ENCODE data around the gene C17orf50. TPM values are rescaled to one million over a fixed set of nuclear protein-coding genes. Genes with fewer than 3 reads are reported as not detected.
A peak's percentile ranks its signal among the peaks of the same experiment; 100 is the strongest.

C17orf50 gene
- total RNA-seq, 2 experiments from 2014 or later, result not detected

DNA sequence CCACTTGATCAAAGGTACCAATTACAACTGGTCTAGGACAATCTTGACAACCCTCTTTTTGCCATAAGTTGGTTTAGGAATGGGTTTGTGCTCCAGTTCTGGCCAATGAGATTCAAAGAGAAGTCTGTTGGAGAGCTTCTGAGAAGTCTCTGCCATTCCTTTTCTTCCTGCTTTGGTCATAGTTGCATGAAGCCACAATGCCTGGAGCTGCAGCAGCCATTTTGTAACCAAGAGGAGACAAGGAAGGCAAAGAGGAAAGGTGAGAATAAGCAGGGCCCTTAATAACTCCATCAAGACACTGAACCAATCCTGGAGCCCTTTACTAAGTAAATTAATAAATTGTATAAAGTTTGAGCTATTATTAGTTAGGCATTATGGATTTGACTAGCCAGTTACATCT is 3.4 kb upstream of the C17orf50 start:
- CTCF ChIA-PET, result interaction anchor here (1.7 to 9.2 kb wide), 2 partner anchors 9 to 48 kb away, joined by 4 to 81 read pairs; no protein-coding TSS in a partner anchor
- H3K36me3 Mint-ChIP-seq (ENCODE audit: low read depth), result no peaks in the 10 kb centered on the region

DNA sequence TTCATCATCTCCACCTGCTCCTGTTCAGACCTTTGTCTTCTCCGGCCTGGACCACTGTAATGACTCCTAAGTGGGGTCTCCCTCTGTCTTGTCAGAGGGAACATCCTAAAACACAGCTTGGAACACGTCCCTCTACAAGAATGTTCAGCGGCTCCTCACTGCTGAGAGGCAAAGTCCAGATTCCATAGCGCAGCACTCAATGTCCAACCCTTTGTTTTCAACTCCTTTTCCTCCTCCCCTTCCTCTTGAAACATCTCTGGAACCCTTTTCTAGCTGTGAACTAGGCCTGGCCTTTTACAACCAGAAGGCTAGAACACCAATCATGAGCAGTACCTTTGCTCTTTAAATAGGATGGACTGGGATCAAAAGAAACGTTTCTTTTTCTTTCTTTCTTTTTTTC is 914 bp downstream of the C17orf50 start:
- Mint-ChIP-seq H3K9me3 (ENCODE audit: insufficient read depth) (no peaks in the 10 kb centered on the region), H3K4me3 (no peak overlapping the region), H3K4me1 (ENCODE audit: low read depth) (peaks cover 17% of the 10 kb centered on the region), H3K27me3 (ENCODE audit: low read depth) (no peaks in the 10 kb centered on the region), H3K27ac (no peak overlapping the region), H3K36me3 (ENCODE audit: low read depth) (no peaks in the 10 kb centered on the region)
- DNase-seq, result no peak
- no peak for ATAC-seq
- ChIA-PET POLR2A (no interaction called here), CTCF (interaction anchor here (9.2 to 11.6 kb wide), 2 partner anchors 13 to 47 kb away, joined by 81 to 415 read pairs; partner anchors contain the start of gene TAF15)

More for the DNA sequence above, 3.4 kb upstream of the C17orf50 start:
- DNase-seq (no peak), ATAC-seq (no peak)
- H3K4me3 Mint-ChIP-seq, result no peak overlapping the region
- no peaks in the 10 kb centered on the region for H3K9me3 Mint-ChIP-seq (ENCODE audit: insufficient read depth)
- H3K27ac Mint-ChIP-seq, result no peak overlapping the region
- no peaks in the 10 kb centered on the region for H3K27me3 Mint-ChIP-seq (ENCODE audit: low read depth)
- POLR2A ChIA-PET, result no interaction called here
- no peaks in the 10 kb centered on the region for H3K4me1 Mint-ChIP-seq (ENCODE audit: low read depth)

DNA sequence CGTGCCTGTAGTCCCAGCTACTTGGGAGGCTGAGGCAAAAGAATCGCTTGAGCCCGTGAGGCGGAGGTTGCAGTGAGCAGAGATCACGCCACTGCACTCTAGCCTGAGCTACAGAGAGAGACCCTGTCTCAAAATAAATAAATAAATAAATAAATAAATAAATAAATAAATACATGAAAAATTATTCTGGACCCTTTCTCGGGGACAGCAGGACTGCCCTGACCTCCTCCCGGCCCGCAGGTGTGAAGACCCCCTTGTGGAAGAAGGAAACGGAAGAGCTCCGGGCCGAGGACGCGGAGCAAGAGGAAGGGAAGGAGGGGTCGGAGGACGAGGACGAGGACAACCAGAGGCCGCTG is 3.1 kb downstream of the C17orf50 start:
- no peak for ATAC-seq
- H3K27ac Mint-ChIP-seq, result no peak overlapping the region
- no peaks in the 10 kb centered on the region for H3K27me3 Mint-ChIP-seq (ENCODE audit: low read depth)
- CTCF ChIA-PET, result interaction anchor here (0.8 to 11.6 kb wide), 74 partner anchors 8 to 674 kb away, joined by 3 to 415 read pairs (median 5); partner anchors contain the start of genes AP2B1, CCL5, MMP28 and NLE1
- H3K9me3 Mint-ChIP-seq (ENCODE audit: insufficient read depth), result no peaks in the 10 kb centered on the region
- POLR2A ChIA-PET, result interaction anchor here (0.5 to 3.6 kb wide), 5 partner anchors 25 to 158 kb away, joined by 3 to 34 read pairs (median 3); partner anchors contain the start of gene TAF15
- H3K4me3 Mint-ChIP-seq, result peak overlapping the region; percentile 83
- H3K36me3 Mint-ChIP-seq (ENCODE audit: low read depth), result no peaks in the 10 kb centered on the region
- peaks cover 17% of the 10 kb centered on the region for H3K4me1 Mint-ChIP-seq (ENCODE audit: low read depth)
- no peak for DNase-seq

DNA sequence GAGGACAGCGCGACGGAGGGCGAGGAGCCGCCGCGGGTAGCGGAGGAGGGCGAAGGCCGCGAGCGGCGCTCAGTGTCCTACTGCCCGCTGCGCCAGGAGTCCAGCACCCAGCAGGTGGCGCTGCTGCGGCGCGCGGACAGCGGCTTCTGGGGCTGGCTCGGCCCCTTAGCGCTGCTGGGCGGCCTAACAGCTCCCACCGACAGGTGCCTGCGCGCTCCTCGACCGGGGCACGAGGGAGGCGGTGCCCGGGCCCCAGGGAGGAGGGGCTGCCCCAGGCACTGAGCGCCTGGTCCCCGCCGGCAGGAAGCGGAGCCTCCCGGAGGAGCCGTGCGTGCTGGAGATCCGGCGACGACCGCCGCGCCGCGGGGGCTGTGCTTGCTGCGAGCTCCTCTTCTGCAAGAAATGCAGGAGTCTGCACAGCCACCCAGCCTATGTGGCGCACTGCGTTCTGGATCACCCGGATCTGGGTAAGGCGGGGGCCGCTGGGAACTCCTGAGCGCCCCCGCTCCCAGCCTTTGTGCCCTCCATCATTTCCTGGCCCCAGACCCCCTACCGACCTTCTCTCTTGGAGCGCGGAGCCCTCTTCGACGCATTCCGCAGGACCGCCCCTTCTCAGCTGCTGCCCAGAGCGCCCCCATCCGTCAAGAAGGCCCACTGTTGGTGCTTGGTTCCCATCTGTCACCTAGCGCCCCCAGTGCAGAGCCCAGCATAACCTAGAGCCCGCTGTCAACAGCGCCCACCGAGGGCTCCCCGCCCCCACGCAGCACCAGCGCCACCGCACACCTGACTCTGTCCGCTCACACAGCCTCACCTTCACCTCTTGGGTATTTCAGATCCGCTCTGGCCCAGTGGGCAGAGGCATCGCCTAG is 3.7 kb downstream of the C17orf50 start:
- H3K4me3 Mint-ChIP-seq, result peak overlapping the region; percentile 83
- DNase-seq (peak; percentile 90), ATAC-seq (peak; percentile 96)
- no peaks in the 10 kb centered on the region for H3K27me3 Mint-ChIP-seq (ENCODE audit: low read depth)
- H3K27ac Mint-ChIP-seq, result peak overlapping the region; percentile 86
- CTCF ChIA-PET, result interaction anchor here (0.8 to 11.6 kb wide), 75 partner anchors 9 to 674 kb away, joined by 3 to 415 read pairs (median 5); partner anchors contain the start of genes AP2B1, CCL5, MMP28 and NLE1
- H3K36me3 Mint-ChIP-seq (ENCODE audit: low read depth), result no peaks in the 10 kb centered on the region
- POLR2A ChIA-PET, result interaction anchor here (0.5 to 3.6 kb wide), 5 partner anchors 25 to 159 kb away, joined by 3 to 34 read pairs (median 3); partner anchors contain the start of gene TAF15
- peaks cover 17% of the 10 kb centered on the region for H3K4me1 Mint-ChIP-seq (ENCODE audit: low read depth)
- H3K9me3 Mint-ChIP-seq (ENCODE audit: insufficient read depth), result no peaks in the 10 kb centered on the region

DNA sequence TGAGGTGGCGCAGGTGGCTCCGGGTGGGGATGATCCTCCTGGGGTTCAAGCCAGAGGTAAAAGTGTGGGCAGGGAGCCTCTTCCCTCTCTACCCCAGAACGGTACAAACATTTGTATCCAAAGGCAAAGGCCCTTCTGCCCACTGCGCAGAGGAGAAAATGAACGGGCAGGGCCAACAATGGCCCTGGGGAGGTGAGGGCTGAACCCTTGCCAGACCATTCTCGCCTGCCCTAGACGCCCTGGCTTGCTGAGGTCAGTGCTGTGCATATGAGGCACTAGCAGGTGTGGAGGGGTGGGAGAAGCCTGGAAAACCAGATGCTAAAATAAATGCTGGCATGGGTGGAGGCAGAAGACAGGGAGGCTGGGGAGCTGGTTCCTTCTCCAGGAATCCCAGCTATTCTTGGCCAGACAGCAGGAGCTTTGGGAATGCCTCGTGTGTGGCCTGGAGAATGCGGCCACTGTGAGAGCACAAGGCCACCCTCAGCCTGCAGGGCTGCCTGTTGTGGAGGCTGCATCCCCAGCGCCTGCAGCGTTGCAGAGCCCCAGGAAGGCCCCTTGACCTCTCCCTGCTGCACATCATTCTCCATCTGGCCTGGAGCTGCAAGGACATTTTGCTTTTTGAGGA is 4.5 kb downstream of the C17orf50 start:
- no peak overlapping the region for H3K27ac Mint-ChIP-seq
- DNase-seq, result no peak
- ChIA-PET POLR2A (interaction anchor here (3.6 kb wide), 1 partner anchor 44 kb away, joined by 34 read pairs; the partner anchor contains the start of gene TAF15), CTCF (interaction anchor here (1.2 to 11.6 kb wide), 22 partner anchors 10 to 675 kb away, joined by 3 to 415 read pairs (median 12); partner anchors contain the start of genes MMP28, SLFN12L and TAF15)
- H3K4me1 Mint-ChIP-seq (ENCODE audit: low read depth), result peaks cover 17% of the 10 kb centered on the region
- peak overlapping the region; percentile 83 for H3K4me3 Mint-ChIP-seq
- no peaks in the 10 kb centered on the region for H3K9me3 Mint-ChIP-seq (ENCODE audit: insufficient read depth)
- H3K36me3 Mint-ChIP-seq (ENCODE audit: low read depth), result no peaks in the 10 kb centered on the region
- no peaks in the 10 kb centered on the region for H3K27me3 Mint-ChIP-seq (ENCODE audit: low read depth)
- no peak for ATAC-seq

DNA sequence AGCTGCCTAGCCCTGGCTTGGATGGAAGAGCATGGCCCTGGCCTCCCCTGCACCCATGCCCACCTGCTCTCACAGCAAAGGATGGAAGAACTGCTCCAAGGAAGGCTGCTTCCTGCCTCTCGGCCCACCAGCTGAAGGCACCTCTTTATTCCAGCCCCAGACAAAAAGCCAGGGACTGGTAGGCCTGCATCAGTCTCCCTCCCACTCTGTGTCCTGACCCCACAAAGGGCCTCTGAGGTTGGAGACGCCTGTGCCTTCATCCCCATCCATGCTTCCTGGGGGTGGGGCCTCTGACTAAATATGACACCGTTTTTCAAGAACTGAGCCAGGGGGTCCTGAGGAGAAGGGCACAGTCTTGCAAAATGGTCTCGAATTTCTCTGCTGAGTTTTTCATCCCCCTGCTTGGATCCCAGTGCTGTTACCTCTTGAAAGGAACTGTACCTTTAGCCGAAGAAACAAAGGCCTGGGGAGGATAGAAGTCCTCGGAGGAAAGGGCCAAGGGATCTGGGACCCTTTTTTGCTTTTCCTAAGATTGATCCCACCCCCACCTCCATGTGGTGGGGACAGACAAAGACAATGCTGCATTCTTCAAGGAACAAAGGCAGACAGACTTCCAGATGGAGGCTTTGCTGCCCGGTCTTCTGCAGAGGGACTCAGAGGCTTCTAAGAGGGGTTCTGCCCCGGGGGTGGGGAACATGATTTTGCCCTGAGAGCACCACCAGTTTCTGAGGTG is 5.2 kb downstream of the C17orf50 start:
- Mint-ChIP-seq H3K36me3 (ENCODE audit: low read depth) (no peaks in the 10 kb centered on the region), H3K4me3 (no peak overlapping the region), H3K4me1 (ENCODE audit: low read depth) (peaks cover 17% of the 10 kb centered on the region), H3K27me3 (ENCODE audit: low read depth) (no peaks in the 10 kb centered on the region), H3K9me3 (ENCODE audit: insufficient read depth) (no peaks in the 10 kb centered on the region), H3K27ac (no peak overlapping the region)
- no peak for ATAC-seq
- ChIA-PET CTCF (interaction anchor here (1.1 to 11.6 kb wide), 9 partner anchors 12 to 76 kb away, joined by 3 to 415 read pairs (median 12); partner anchors contain the start of genes MMP28 and TAF15), POLR2A (interaction anchor here (3.6 kb wide), 1 partner anchor 43 kb away, joined by 34 read pairs; the partner anchor contains the start of gene TAF15)
- DNase-seq, result no peak

DNA sequence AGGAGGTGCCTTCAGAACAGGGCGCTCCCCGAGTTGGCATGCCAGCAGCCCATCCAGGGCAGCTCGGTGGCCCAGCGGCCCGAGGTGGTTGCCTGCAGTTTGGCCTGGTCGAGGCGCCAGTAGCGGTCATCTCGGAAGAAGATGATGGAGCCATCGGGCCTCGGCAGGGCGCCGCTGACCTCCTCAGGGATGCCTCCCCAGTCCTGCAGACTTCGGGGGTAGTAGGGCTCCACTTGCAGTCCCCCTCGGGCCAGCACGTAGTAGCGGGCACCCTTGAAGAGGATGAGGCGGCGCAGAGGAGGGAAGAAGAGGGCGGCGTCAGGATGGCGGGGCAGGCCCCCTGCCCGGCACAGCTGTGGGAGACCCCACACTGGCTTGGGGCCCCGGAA is 5.8 kb downstream of the C17orf50 start:
- Mint-ChIP-seq H3K27me3 (ENCODE audit: low read depth) (no peaks in the 10 kb centered on the region), H3K4me3 (no peak overlapping the region), H3K27ac (no peak overlapping the region), H3K4me1 (ENCODE audit: low read depth) (peaks cover 17% of the 10 kb centered on the region), H3K9me3 (ENCODE audit: insufficient read depth) (no peaks in the 10 kb centered on the region), H3K36me3 (ENCODE audit: low read depth) (no peaks in the 10 kb centered on the region)
- DNase-seq (no peak), ATAC-seq (no peak)
- ChIA-PET CTCF (interaction anchor here (0.6 to 11.6 kb wide), 11 partner anchors 9 to 1033 kb away, joined by 3 to 415 read pairs (median 3); partner anchors contain the start of genes MMP28 and TAF15), POLR2A (interaction anchor here (0.9 to 3.6 kb wide), 2 partner anchors 43 kb away, joined by 3 to 34 read pairs; partner anchors contain the start of gene TAF15)

DNA sequence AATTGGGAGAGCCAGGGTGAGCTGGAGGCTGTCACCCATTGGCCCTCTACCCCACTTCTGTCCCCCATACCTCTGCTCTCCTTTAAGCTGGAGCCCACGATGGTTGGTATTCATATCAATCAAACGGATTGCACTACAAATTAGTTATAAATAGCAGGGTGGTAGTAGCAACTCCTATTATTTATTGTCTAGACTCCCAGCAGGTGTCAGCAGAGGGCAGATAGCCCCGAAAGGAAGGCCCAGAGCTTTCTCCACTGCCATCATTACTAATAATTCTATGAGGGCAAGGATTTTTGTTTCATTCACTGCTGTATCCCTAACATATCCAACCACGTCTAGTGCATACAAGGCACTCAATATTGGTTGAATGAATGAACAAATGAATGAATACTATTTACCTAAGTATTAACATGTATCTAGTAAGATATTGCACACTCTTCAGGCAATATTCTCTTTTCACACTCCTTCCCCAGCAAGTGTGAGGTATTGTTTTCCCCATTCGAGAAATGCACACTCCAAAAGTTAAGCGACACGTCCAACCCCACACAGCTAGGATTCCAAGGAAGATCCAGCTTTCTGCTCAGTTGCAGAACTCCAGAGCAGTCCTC is 6.3 kb downstream of the C17orf50 start:
- Mint-ChIP-seq H3K27me3 (ENCODE audit: low read depth) (no peaks in the 10 kb centered on the region), H3K9me3 (ENCODE audit: insufficient read depth) (no peaks in the 10 kb centered on the region), H3K4me1 (ENCODE audit: low read depth) (peaks cover 17% of the 10 kb centered on the region), H3K36me3 (ENCODE audit: low read depth) (no peaks in the 10 kb centered on the region), H3K27ac (no peak overlapping the region), H3K4me3 (no peak overlapping the region)
- peak; percentile 52 for DNase-seq
- ATAC-seq, result no peak
- CTCF ChIA-PET, result interaction anchor here (0.6 to 11.6 kb wide), 11 partner anchors 9 to 1033 kb away, joined by 3 to 415 read pairs (median 3); partner anchors contain the start of genes MMP28 and TAF15
- POLR2A ChIA-PET, result interaction anchor here (0.9 kb wide), 1 partner anchor 42 kb away, joined by 3 read pairs; the partner anchor contains the start of gene TAF15

DNA sequence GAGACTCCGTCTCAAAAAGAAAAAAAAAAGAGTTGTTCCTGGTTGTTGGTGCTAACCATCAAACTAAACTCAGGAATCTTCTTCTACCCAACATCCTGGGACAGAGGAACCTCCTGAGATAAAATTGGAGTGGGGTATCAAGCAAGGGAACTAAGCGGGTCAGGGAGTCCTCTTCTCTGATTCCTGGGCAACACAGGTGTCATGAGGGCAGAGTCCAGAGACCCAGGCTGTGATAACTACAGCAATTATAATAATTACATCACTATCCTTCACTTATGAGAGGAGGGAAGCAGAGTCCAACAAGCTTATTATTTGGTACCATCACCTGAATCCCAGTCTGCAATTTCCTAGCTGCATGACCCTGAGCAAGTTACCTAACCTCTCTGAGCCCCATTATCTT is 8.1 kb downstream of the C17orf50 start:
- DNase-seq (no peak), ATAC-seq (no peak)
- Mint-ChIP-seq H3K4me3 (no peak overlapping the region), H3K27ac (no peak overlapping the region), H3K4me1 (ENCODE audit: low read depth) (peaks cover 16% of the 10 kb centered on the region), H3K36me3 (ENCODE audit: low read depth) (no peaks in the 10 kb centered on the region), H3K27me3 (ENCODE audit: low read depth) (peaks cover 8% of the 10 kb centered on the region), H3K9me3 (ENCODE audit: insufficient read depth) (no peaks in the 10 kb centered on the region)
- ChIA-PET CTCF (interaction anchor here (1.1 to 11.6 kb wide), 3 partner anchors 12 to 40 kb away, joined by 3 to 415 read pairs (median 3); partner anchors contain the start of gene TAF15), POLR2A (no interaction called here)

DNA sequence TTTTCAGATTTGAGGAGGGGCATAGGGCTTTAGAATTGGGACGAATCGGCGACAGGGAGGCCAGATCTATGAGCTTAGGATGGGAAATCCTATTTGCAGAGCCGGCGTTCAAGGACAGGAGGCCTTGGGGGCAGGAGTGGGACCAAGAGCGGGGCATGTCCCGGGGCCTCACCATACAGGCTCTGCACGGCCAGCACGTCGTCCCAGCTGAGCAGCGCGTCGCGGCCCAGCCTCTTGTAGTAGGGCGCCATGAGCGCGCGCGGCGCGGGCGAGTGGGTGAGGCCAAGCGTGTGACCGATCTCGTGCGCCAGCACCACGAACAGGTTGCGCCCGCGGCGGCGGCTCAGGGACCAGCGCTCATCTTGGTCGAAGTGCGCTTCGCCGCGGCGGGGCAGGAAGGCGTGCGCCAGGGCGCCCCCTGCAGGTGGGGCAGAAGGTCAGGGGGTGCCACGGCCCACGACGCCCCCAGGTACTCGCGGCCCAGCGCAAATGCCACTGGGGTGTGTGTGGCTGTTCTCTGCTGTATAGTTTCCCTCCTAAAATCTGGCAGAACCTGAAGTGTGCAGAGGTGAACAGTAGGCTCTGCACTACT is 9.3 kb downstream of the C17orf50 start:
- Mint-ChIP-seq H3K36me3 (ENCODE audit: low read depth) (no peaks in the 10 kb centered on the region), H3K27ac (no peak overlapping the region)

More for the DNA sequence above, 9.3 kb downstream of the C17orf50 start:
- Mint-ChIP-seq H3K4me1 (ENCODE audit: low read depth) (peaks cover 8% of the 10 kb centered on the region), H3K4me3 (no peak overlapping the region), H3K27me3 (ENCODE audit: low read depth) (peaks cover 11% of the 10 kb centered on the region), H3K9me3 (ENCODE audit: insufficient read depth) (no peaks in the 10 kb centered on the region)
- ChIA-PET CTCF (interaction anchor here (1.0 to 11.6 kb wide), 5 partner anchors 11 to 39 kb away, joined by 3 to 415 read pairs (median 3); partner anchors contain the start of gene TAF15), POLR2A (interaction anchor here (0.9 kb wide), 1 partner anchor 25 kb away, joined by 3 read pairs; no protein-coding TSS in a partner anchor)
- ATAC-seq (no peak), DNase-seq (no peak)
